ENCODE results near the gene IFITM2. TPM values are rescaled to one million over a fixed set of nuclear protein-coding genes. Genes with fewer than 3 reads are reported as not detected.

The IFITM2 gene
- polyA plus RNA-seq, 1 donor (not counting 4 experiments of a cell fraction or from before 2014, with no cell fraction given), result 83.0 TPM

DNA sequence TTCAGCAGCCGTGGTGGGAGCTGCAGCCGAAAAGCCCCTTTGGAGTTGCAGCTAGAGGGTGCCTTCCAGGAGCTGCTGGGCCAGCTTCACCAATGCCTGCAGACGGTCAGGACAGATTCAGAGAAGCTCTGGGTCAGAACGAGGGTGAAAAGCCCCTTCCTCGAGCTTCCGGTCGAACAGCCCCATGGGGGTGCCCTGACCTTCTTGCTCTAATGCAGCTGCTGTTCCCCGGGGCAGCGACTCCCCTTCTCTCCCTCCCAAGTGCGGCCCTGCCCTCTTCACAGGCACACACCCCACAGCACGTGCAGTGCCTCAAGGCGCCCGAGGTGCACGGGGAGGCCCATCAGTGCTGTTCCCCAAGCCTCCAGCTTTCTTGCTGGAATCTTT, 22.7 kb downstream of the IFITM2 start:
- DNase-seq (ENCODE audit: low read depth, low spot score) (no peak), FAIRE-seq (no peak)
- TF ChIP-seq, protein P1, sequence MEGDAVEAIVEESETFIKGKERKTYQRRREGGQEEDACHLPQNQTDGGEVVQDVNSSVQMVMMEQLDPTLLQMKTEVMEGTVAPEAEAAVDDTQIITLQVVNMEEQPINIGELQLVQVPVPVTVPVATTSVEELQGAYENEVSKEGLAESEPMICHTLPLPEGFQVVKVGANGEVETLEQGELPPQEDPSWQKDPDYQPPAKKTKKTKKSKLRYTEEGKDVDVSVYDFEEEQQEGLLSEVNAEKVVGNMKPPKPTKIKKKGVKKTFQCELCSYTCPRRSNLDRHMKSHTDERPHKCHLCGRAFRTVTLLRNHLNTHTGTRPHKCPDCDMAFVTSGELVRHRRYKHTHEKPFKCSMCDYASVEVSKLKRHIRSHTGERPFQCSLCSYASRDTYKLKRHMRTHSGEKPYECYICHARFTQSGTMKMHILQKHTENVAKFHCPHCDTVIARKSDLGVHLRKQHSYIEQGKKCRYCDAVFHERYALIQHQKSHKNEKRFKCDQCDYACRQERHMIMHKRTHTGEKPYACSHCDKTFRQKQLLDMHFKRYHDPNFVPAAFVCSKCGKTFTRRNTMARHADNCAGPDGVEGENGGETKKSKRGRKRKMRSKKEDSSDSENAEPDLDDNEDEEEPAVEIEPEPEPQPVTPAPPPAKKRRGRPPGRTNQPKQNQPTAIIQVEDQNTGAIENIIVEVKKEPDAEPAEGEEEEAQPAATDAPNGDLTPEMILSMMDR (optimal IDR thresholded peaks at IDR 0.05 in 1 of 3, IDR thresholded peaks at IDR 0.05 in 1 of 3, conservative IDR thresholded peaks at IDR 0.05 in 1 of 3; ENCODE audit: extremely low read depth in 1 of 3, insufficient read depth in 2 of 3, low read length in 3 of 3), result no peak
- TF ChIP-seq EZH2 (IDR thresholded peaks at IDR 0.05; ENCODE audit: low read length), result no peak
- H3K27ac ChIP-seq (ENCODE audit: control insufficient read depth, insufficient read depth, low read length), result no peak overlapping the region
- no peak overlapping the region for H3K9ac ChIP-seq (ENCODE audit: control insufficient read depth, extremely low read depth, insufficient read depth, low read length)
- no peaks in the 10 kb centered on the region for H3K36me3 ChIP-seq (ENCODE audit: control insufficient read depth in 2 of 2, extremely low read depth in 1 of 2, insufficient read depth in 2 of 2, low read length in 2 of 2)
- H3K4me1 ChIP-seq (ENCODE audit: control insufficient read depth, extremely low read depth, insufficient read depth, low read length), result peaks cover 3% of the 10 kb centered on the region
- H3K9me1 ChIP-seq (ENCODE audit: control insufficient read depth, extremely low read depth, insufficient read depth, low read length), result no peaks in the 10 kb centered on the region
- H3K4me3 ChIP-seq (ENCODE audit: control insufficient read depth in 2 of 3, extremely low read depth in 1 of 3, insufficient read depth in 2 of 3, low read depth in 1 of 3, low read length in 3 of 3), result no peak overlapping the region
- dilution Hi-C loops (cut with MboI; ENCODE audit: extremely low pct_ligation_motif_present, low sequenced_read_pairs), result no loop called here
- peaks cover 2% of the 10 kb centered on the region for H3K9me3 ChIP-seq (ENCODE audit: control insufficient read depth, low read depth, low read length)
- H3K79me2 ChIP-seq (ENCODE audit: control insufficient read depth, insufficient read depth, low read length), result no peaks in the 10 kb centered on the region
- peaks cover 12% of the 10 kb centered on the region for H3K27me3 ChIP-seq (ENCODE audit: control insufficient read depth, extremely low read depth, insufficient read depth, low read length)
- H3K4me2 ChIP-seq (ENCODE audit: control insufficient read depth, extremely low read depth, insufficient read depth, low read depth, low read length), result no peak overlapping the region
- no peak overlapping the region for H2AFZ ChIP-seq (ENCODE audit: control insufficient read depth, low read length)
- H4K20me1 ChIP-seq (ENCODE audit: control insufficient read depth, extremely low read depth, insufficient read depth, low read length), result no peaks in the 10 kb centered on the region

DNA sequence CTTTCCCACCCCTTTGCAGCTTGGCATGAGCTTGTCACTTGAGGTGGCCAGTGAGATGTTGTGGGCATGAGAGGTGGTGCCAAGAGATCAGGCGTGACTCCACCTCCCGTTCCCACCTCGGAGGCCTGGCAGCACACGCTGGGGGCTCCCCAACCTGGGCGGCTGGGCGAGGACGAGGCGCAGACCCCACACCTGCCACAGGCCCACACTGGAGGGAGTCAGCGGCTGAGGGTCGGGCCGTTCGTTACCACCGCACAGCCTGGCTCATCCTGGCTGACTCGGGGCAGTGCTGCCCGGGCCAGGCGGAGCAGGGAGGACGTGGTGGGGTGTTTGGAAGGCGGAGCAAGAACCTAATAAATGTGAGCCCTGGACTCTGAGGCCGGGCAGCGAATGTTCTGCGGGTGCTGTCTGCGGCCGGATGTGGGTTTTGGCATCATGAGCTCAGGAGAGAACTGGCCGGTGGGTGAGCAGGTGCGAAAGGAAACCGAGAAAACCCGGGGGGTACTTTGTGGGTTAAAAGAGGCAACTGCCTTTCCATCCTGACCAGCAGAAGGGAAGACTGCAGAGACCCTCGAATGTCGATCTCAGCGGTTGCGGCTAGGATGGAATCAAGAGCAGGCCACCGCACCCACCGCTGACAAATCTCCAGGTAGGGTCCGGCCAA, 23.2 kb downstream of the IFITM2 start:
- TF ChIP-seq EZH2 (IDR thresholded peaks at IDR 0.05; ENCODE audit: low read length), result no peak
- peaks cover 2% of the 10 kb centered on the region for H3K9me3 ChIP-seq (ENCODE audit: control insufficient read depth, low read depth, low read length)
- no peak for FAIRE-seq
- dilution Hi-C loops (cut with MboI; ENCODE audit: extremely low pct_ligation_motif_present, low sequenced_read_pairs), result no loop called here
- H3K9me1 ChIP-seq (ENCODE audit: control insufficient read depth, extremely low read depth, insufficient read depth, low read length), result no peaks in the 10 kb centered on the region
- H3K4me3 ChIP-seq (ENCODE audit: control insufficient read depth in 2 of 3, extremely low read depth in 1 of 3, insufficient read depth in 2 of 3, low read depth in 1 of 3, low read length in 3 of 3), result no peak overlapping the region
- no peak overlapping the region for H3K4me2 ChIP-seq (ENCODE audit: control insufficient read depth, extremely low read depth, insufficient read depth, low read depth, low read length)
- no peak overlapping the region for H3K9ac ChIP-seq (ENCODE audit: control insufficient read depth, extremely low read depth, insufficient read depth, low read length)
- H3K27me3 ChIP-seq (ENCODE audit: control insufficient read depth, extremely low read depth, insufficient read depth, low read length), result peaks cover 12% of the 10 kb centered on the region
- H2AFZ ChIP-seq (ENCODE audit: control insufficient read depth, low read length), result no peak overlapping the region
- no peaks in the 10 kb centered on the region for H4K20me1 ChIP-seq (ENCODE audit: control insufficient read depth, extremely low read depth, insufficient read depth, low read length)
- no peaks in the 10 kb centered on the region for H3K36me3 ChIP-seq (ENCODE audit: control insufficient read depth in 2 of 2, extremely low read depth in 1 of 2, insufficient read depth in 2 of 2, low read length in 2 of 2)
- peaks cover 3% of the 10 kb centered on the region for H3K4me1 ChIP-seq (ENCODE audit: control insufficient read depth, extremely low read depth, insufficient read depth, low read length)
- DNase-seq (ENCODE audit: low read depth, low spot score), result no peak
- no peak overlapping the region for H3K27ac ChIP-seq (ENCODE audit: control insufficient read depth, insufficient read depth, low read length)
- no peaks in the 10 kb centered on the region for H3K79me2 ChIP-seq (ENCODE audit: control insufficient read depth, insufficient read depth, low read length)
